Neural cell (in vitro differentiated cells): ENCODE data around the gene GAPDHS. TPM values are rescaled to one million over a fixed set of nuclear protein-coding genes. Genes with fewer than 3 reads are reported as not detected.

ENCODE experiments used
- H2AFZ ChIP-seq: fragments of 200-600, 300-800 bp; sonication (generic), shearing (Covaris generic); 2 replicates; pipeline ENCODE4 v1.6.0; 2014; ENCODE audit warnings: low read depth, mild to moderate bottlenecking, antibody characterized with exemption, low read length, moderate library complexity
- H3F3A ChIP-seq: fragments of 200-600 bp; shearing (Covaris generic); 2 replicates; pipeline ENCODE4 v1.6.1; 2016; ENCODE audit warnings: mild to moderate bottlenecking, moderate library complexity, mixed read lengths, antibody characterized with exemption, low read length; ENCODE audit not compliant: insufficient read depth, poor library complexity, severe bottlenecking
- H3K27ac ChIP-seq: fragments of 200-600, 300-800 bp; sonication (generic), shearing (Covaris generic); 2 replicates; pipeline ENCODE4 v1.5.1; 2014; ENCODE audit warnings: mild to moderate bottlenecking, low read length, moderate library complexity
- H3K27me3 ChIP-seq: fragments of 300-800, 200-600 bp; sonication (generic), shearing (Covaris generic); 2 replicates; pipeline ENCODE4 v1.6.0; 2014; ENCODE audit warnings: mild to moderate bottlenecking, low read depth, low read length, moderate library complexity; ENCODE audit not compliant: insufficient read depth
- H3K36me3 ChIP-seq: fragments of 300-800, 200-600 bp; sonication (generic), shearing (Covaris generic); 2 replicates; pipeline ENCODE4 v1.5.1; 2014; ENCODE audit warnings: mild to moderate bottlenecking, antibody characterized with exemption, low read length, moderate library complexity; ENCODE audit not compliant: insufficient read depth
- H3K4me2 ChIP-seq: fragments of 300-800, 200-600 bp; sonication (generic), shearing (Covaris generic); 2 replicates; pipeline ENCODE4 v1.6.0; 2014; ENCODE audit warnings: mild to moderate bottlenecking, low read length
- H3K4me3 ChIP-seq: fragments of 300-800, 200-600 bp; sonication (generic), shearing (Covaris generic); 2 replicates; pipeline ENCODE4 v1.5.1; 2014; ENCODE audit warnings: mild to moderate bottlenecking, low read length, moderate library complexity
- H3K79me2 ChIP-seq: fragments of 200-600 bp; shearing (Covaris generic); replicated peaks from 2 replicates; pipeline ENCODE4 v1.6.0; 2014; ENCODE audit warnings: mild to moderate bottlenecking, low read length, moderate library complexity; ENCODE audit not compliant: insufficient read depth
- H3K9ac ChIP-seq: fragments of 300-800, 200-600 bp; sonication (generic), shearing (Covaris generic); 2 replicates; pipeline ENCODE4 v1.6.1; 2016; ENCODE audit warnings: mild to moderate bottlenecking, low read length, mixed read lengths
- H3K9me2 ChIP-seq: fragments of 200-600 bp; shearing (Covaris generic); 2 replicates; pipeline ENCODE4 v1.6.1; 2016; ENCODE audit warnings: mild to moderate bottlenecking, low read length, mixed read lengths; ENCODE audit not compliant: insufficient read depth
- H3K9me3 ChIP-seq: fragments of 200-600, 300-800 bp; sonication (generic), shearing (Covaris generic); 2 replicates; pipeline ENCODE4 v1.6.1; 2016; ENCODE audit warnings: mild to moderate bottlenecking, mixed run types, low read length, moderate library complexity, mixed read lengths
- H4K20me1 ChIP-seq: fragments of 200-600 bp; shearing (Covaris generic); 2 replicates; pipeline ENCODE4 v1.6.1; 2016; ENCODE audit warnings: mild to moderate bottlenecking, mixed run types; ENCODE audit not compliant: insufficient read depth
- CTCF ChIP-seq: fragments of 450-650 bp; IDR thresholded peaks from 2 replicates; pipeline ENCODE4 v1.5.1; 2014; ENCODE audit warnings: antibody characterized with exemption, mild to moderate bottlenecking, moderate library complexity; ENCODE audit not compliant: poor library complexity, severe bottlenecking
- EP300 ChIP-seq: fragments of 450-650 bp; conservative IDR thresholded peaks from 2 replicates; pipeline ENCODE4 v1.6.1; 2014; ENCODE audit warnings: antibody characterized with exemption, mild to moderate bottlenecking, moderate library complexity; ENCODE audit not compliant: poor library complexity, severe bottlenecking
- EZH2 ChIP-seq: fragments of 200-600, 300-800 bp; shearing (Covaris generic), sonication (generic); IDR thresholded peaks from 2 replicates; pipeline ENCODE4 v1.6.1; 2014; ENCODE audit warnings: antibody characterized with exemption, low read length, borderline replicate concordance, mild to moderate bottlenecking; ENCODE audit not compliant: insufficient read depth, poor library complexity, severe bottlenecking
- MXI1 ChIP-seq: fragments of 450-650 bp; conservative IDR thresholded peaks from 2 replicates; pipeline ENCODE4 v1.6.1; 2014; ENCODE audit warnings: antibody characterized with exemption, mild to moderate bottlenecking; ENCODE audit not compliant: poor library complexity, severe bottlenecking
- POLR2AphosphoS5 ChIP-seq: IDR thresholded peaks from 2 replicates; pipeline ENCODE4 v1.6.1; 2012
- RAD21 ChIP-seq: fragments of 450-650 bp; conservative IDR thresholded peaks from 2 replicates; pipeline ENCODE4 v1.6.1; 2014; ENCODE audit warnings: antibody characterized with exemption, mild to moderate bottlenecking, moderate library complexity
- SMC3 ChIP-seq: fragments of 450-650 bp; conservative IDR thresholded peaks from 2 replicates; pipeline ENCODE4 v1.6.1; 2014; ENCODE audit warnings: antibody characterized with exemption, mild to moderate bottlenecking, moderate library complexity; ENCODE audit not compliant: poor library complexity
- TAF1 ChIP-seq: IDR thresholded peaks from 2 replicates; pipeline ENCODE4 v1.6.1; 2012; ENCODE audit warnings: low read depth
- polyA plus RNA-seq: library from polyadenylated mRNA; depleted of rRNA; stranded (reverse); fragments of >200 nt; gene quantifications from 2 replicates; pipeline ENCODE4 v1.2.3, GENCODE V29; 2014
- TF ChIP-seq, protein P1 (sequence below): IDR thresholded peaks from 2 replicates; pipeline ENCODE4 v1.6.1; 2012; ENCODE audit warnings: borderline replicate concordance

GAPDHS gene
- polyA plus RNA-seq, 1 donor from 2014 or later = not detected

DNA sequence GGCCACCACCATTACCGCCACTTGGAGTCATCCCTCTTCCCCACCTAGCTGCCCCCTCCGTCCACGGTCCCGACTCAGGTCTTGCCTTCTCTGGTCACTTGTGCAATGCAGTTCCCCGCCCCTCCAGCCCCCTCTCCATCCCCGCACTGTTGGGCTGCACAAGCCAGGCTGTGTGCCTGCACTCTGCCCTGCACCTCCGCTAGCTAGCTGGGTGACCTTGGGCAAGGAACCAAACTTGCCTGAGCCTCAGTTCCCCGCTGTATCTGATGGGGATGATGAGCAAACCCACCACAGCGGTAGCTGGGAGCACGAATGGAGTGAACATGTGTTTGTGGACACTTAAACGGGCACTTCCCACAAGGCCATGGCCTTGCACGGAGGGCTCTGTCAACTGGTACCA is 6.6 kb downstream of the GAPDHS start:
- no peak for TF ChIP-seq MXI1
- Histone ChIP-seq H3K36me3 (no peaks in the 10 kb centered on the region), H3K27ac (no peak overlapping the region)

GRCh38 chr19:35540356-35540927 is 7.2 kb downstream of the GAPDHS start:
- no peaks in the 10 kb centered on the region for H4K20me1 ChIP-seq
- H3K4me3 ChIP-seq = no peak overlapping the region
- no peaks in the 10 kb centered on the region for H3K9me2 ChIP-seq
- no peaks in the 10 kb centered on the region for H3K27me3 ChIP-seq
- TF ChIP-seq SMC3 (no peak), TAF1 (no peak), CTCF (no peak), EP300 (no peak), POLR2AphosphoS5 (no peak), RAD21 (no peak), EZH2 (no peak), MXI1 (no peak)
- TF ChIP-seq, protein P1, sequence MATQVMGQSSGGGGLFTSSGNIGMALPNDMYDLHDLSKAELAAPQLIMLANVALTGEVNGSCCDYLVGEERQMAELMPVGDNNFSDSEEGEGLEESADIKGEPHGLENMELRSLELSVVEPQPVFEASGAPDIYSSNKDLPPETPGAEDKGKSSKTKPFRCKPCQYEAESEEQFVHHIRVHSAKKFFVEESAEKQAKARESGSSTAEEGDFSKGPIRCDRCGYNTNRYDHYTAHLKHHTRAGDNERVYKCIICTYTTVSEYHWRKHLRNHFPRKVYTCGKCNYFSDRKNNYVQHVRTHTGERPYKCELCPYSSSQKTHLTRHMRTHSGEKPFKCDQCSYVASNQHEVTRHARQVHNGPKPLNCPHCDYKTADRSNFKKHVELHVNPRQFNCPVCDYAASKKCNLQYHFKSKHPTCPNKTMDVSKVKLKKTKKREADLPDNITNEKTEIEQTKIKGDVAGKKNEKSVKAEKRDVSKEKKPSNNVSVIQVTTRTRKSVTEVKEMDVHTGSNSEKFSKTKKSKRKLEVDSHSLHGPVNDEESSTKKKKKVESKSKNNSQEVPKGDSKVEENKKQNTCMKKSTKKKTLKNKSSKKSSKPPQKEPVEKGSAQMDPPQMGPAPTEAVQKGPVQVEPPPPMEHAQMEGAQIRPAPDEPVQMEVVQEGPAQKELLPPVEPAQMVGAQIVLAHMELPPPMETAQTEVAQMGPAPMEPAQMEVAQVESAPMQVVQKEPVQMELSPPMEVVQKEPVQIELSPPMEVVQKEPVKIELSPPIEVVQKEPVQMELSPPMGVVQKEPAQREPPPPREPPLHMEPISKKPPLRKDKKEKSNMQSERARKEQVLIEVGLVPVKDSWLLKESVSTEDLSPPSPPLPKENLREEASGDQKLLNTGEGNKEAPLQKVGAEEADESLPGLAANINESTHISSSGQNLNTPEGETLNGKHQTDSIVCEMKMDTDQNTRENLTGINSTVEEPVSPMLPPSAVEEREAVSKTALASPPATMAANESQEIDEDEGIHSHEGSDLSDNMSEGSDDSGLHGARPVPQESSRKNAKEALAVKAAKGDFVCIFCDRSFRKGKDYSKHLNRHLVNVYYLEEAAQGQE = no peak
- no peaks in the 10 kb centered on the region for H3F3A ChIP-seq
- no peak overlapping the region for H3K4me2 ChIP-seq
- H3K79me2 ChIP-seq = peaks cover 7% of the 10 kb centered on the region
- no peak overlapping the region for H3K9ac ChIP-seq
- no peaks in the 10 kb centered on the region for H3K9me3 ChIP-seq
- no peaks in the 10 kb centered on the region for H3K36me3 ChIP-seq
- H2AFZ ChIP-seq = no peak overlapping the region
- H3K27ac ChIP-seq = no peak overlapping the region

More for the DNA sequence above, 6.6 kb downstream of the GAPDHS start:
- Histone ChIP-seq H3K4me2 (no peak overlapping the region), H3K9ac (no peak overlapping the region), H4K20me1 (no peaks in the 10 kb centered on the region), H3K27me3 (no peaks in the 10 kb centered on the region), H3K79me2 (peaks cover 4% of the 10 kb centered on the region), H3F3A (no peaks in the 10 kb centered on the region), H3K9me2 (no peaks in the 10 kb centered on the region), H3K4me3 (no peak overlapping the region), H2AFZ (no peak overlapping the region), H3K9me3 (no peaks in the 10 kb centered on the region)

DNA sequence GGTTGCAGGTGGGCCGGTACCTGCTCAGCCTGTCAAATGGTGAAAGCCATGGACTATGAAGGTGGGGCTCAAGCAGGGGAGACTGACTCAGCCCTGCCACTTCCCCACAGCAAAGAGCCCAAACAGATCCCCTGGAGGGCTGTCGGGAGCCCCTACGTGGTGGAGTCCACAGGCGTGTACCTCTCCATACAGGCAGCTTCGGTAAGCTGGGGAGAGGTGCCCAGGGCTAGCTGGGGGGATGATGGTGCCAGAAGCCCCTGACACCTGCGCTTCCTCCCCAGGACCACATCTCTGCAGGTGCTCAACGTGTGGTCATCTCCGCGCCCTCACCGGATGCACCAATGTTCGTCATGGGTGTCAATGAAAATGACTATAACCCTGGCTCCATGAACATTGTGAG is 9.0 kb downstream of the GAPDHS start:
- H3K9me3 ChIP-seq = no peaks in the 10 kb centered on the region
- no peak for TF ChIP-seq MXI1
- no peak for TF ChIP-seq TAF1
- TF ChIP-seq SMC3 = no peak
- no peak for TF ChIP-seq EZH2
- TF ChIP-seq, protein P1 = no peak
- TF ChIP-seq POLR2AphosphoS5 = no peak
- TF ChIP-seq CTCF = no peak
- TF ChIP-seq EP300 = no peak
- no peak for TF ChIP-seq RAD21
- H3K36me3 ChIP-seq = no peaks in the 10 kb centered on the region
- H3K9me2 ChIP-seq = no peaks in the 10 kb centered on the region
- no peaks in the 10 kb centered on the region for H3F3A ChIP-seq
- H3K9ac ChIP-seq = no peak overlapping the region
- H3K4me2 ChIP-seq = no peak overlapping the region
- H2AFZ ChIP-seq = no peak overlapping the region
- no peaks in the 10 kb centered on the region for H4K20me1 ChIP-seq
- no peak overlapping the region for H3K27ac ChIP-seq
- no peaks in the 10 kb centered on the region for H3K27me3 ChIP-seq
- H3K4me3 ChIP-seq = no peak overlapping the region
- peaks cover 18% of the 10 kb centered on the region for H3K79me2 ChIP-seq
